Mesenchymal stem cell (in vitro differentiated cells and primary cell): ENCODE data around the gene IRF7.
"Not testable (repeated sequence)": the region's sequence is repeated elsewhere in the genome, so short reads cannot be mapped to it uniquely, and the experiment has no call there.

Source experiments
- DNase-seq: peaks from one replicate; pipeline ENCODE4 v3.0.0-alpha.2; 2013
- H2AFZ ChIP-seq: one replicate; pipeline ENCODE4 v1.6.1; 2013; ENCODE audit warnings: low read depth, mild to moderate bottlenecking, control low read depth, inconsistent platforms, low read length, moderate library complexity
- H2AK5ac ChIP-seq: 2 replicates; pipeline ENCODE4 v1.6.1; 2013; ENCODE audit warnings: low read length, moderate library complexity, mild to moderate bottlenecking, inconsistent platforms; ENCODE audit not compliant: severe bottlenecking
- H2BK120ac ChIP-seq: one replicate; pipeline ENCODE4 v1.6.1; 2013; ENCODE audit warnings: low read depth, mild to moderate bottlenecking, inconsistent platforms, low read length, moderate library complexity
- H2BK12ac ChIP-seq, 2 experiments: one replicate each; pipeline ENCODE4 v1.6.1; 2013; ENCODE audit warnings: inconsistent platforms in 2 of 2, low read length in 2 of 2, mild to moderate bottlenecking in 2 of 2, moderate library complexity in 2 of 2, control low read depth in 1 of 2
- H2BK15ac ChIP-seq: one replicate; pipeline ENCODE4 v1.6.1; 2013; ENCODE audit warnings: mild to moderate bottlenecking, low read depth, inconsistent platforms; ENCODE audit not compliant: poor library complexity, severe bottlenecking
- H2BK5ac ChIP-seq: 2 replicates; pipeline ENCODE4 v1.6.1; 2013; ENCODE audit warnings: low read depth, mild to moderate bottlenecking, low read length, control low read depth, inconsistent platforms; ENCODE audit not compliant: poor library complexity, severe bottlenecking
- H3K14ac ChIP-seq, 2 experiments: one replicate each; pipeline ENCODE4 v1.6.1; 2013; ENCODE audit warnings: inconsistent platforms in 2 of 2, low read length in 2 of 2, control low read depth in 1 of 2, mild to moderate bottlenecking in 1 of 2, moderate library complexity in 1 of 2
- H3K18ac ChIP-seq, 2 experiments: one replicate each; pipeline ENCODE4 v1.6.1; 2013; ENCODE audit warnings: inconsistent platforms in 2 of 2, low read length in 2 of 2, control low read depth in 1 of 2, low read depth in 1 of 2, mild to moderate bottlenecking in 1 of 2
- H3K23ac ChIP-seq, 2 experiments: one replicate each; pipeline ENCODE4 v1.6.1; 2013; ENCODE audit warnings: inconsistent platforms in 2 of 2, low read length in 2 of 2, mild to moderate bottlenecking in 2 of 2, moderate library complexity in 2 of 2, control low read depth in 1 of 2
- H3K27ac ChIP-seq: 2 replicates; pipeline ENCODE4 v1.5.1; 2013; ENCODE audit warnings: mild to moderate bottlenecking, moderate library complexity, low read length, control low read depth, inconsistent platforms; ENCODE audit not compliant: poor library complexity, severe bottlenecking
- H3K27me3 ChIP-seq, 2 experiments: 2 replicates each; pipeline versions ENCODE4 v1.6.1 to v1.7.0; 2013; ENCODE audit warnings: low read length in 2 of 2, mild to moderate bottlenecking in 2 of 2, moderate library complexity in 2 of 2, control low read depth in 1 of 2, inconsistent platforms in 1 of 2; ENCODE audit not compliant: control insufficient read depth in 1 of 2, insufficient read depth in 1 of 2
- H3K36me3 ChIP-seq, 2 experiments: 2 replicates each; pipeline versions ENCODE4 v1.6.1 to v1.7.0; 2013; ENCODE audit warnings: low read length in 2 of 2, control low read depth in 1 of 2, inconsistent platforms in 1 of 2, low read depth in 1 of 2, mild to moderate bottlenecking in 1 of 2; ENCODE audit not compliant: insufficient read depth in 2 of 2, control insufficient read depth in 1 of 2
- H3K4ac ChIP-seq, 2 experiments: one replicate each; pipeline ENCODE4 v1.6.1; 2013; ENCODE audit warnings: inconsistent platforms in 2 of 2, low read length in 2 of 2, mild to moderate bottlenecking in 2 of 2, moderate library complexity in 2 of 2, control low read depth in 1 of 2, low read depth in 1 of 2
- H3K4me1 ChIP-seq: 2 replicates; pipeline ENCODE4 v1.6.1; 2013; ENCODE audit warnings: low read depth, low read length, control low read depth; ENCODE audit not compliant: control insufficient read depth, insufficient read depth
- H3K4me2 ChIP-seq: 2 replicates; pipeline ENCODE4 v1.6.1; 2013; ENCODE audit warnings: low read length, mild to moderate bottlenecking, inconsistent platforms; ENCODE audit not compliant: poor library complexity, severe bottlenecking
- H3K4me3 ChIP-seq, 2 experiments: 2 replicates each; pipeline versions ENCODE4 v1.5.1 to v1.7.0; 2013; ENCODE audit warnings: low read length in 2 of 2, mild to moderate bottlenecking in 2 of 2, control low read depth in 1 of 2, low read depth in 1 of 2; ENCODE audit not compliant: insufficient read depth in 1 of 2
- H3K79me1 ChIP-seq: replicated peaks from 2 replicates; pipeline ENCODE4 v1.6.1; 2013; ENCODE audit warnings: mild to moderate bottlenecking, control low read depth, low read length, inconsistent platforms; ENCODE audit not compliant: poor library complexity, severe bottlenecking
- H3K9ac ChIP-seq: 2 replicates; pipeline ENCODE4 v1.7.0; 2013; ENCODE audit warnings: mild to moderate bottlenecking, low read length, moderate library complexity
- H3K9me3 ChIP-seq: 2 replicates; pipeline ENCODE4 v1.7.0; 2013; ENCODE audit warnings: mild to moderate bottlenecking, low read length; ENCODE audit not compliant: control insufficient read depth
- H4K8ac ChIP-seq: one replicate; pipeline ENCODE4 v1.6.1; 2013; ENCODE audit warnings: inconsistent platforms, mild to moderate bottlenecking, low read length, moderate library complexity
- H4K91ac ChIP-seq: one replicate; pipeline ENCODE4 v1.6.1; 2013; ENCODE audit warnings: mild to moderate bottlenecking, low read length, inconsistent platforms
- WGBS: methylation state at CpG from one replicate; pipeline ENCODE4 v1.1.7; 2013; ENCODE audit warnings: mixed read lengths; 5-methylcytosine and 5-hydroxymethylcytosine counted together

Gene IRF7

DNA sequence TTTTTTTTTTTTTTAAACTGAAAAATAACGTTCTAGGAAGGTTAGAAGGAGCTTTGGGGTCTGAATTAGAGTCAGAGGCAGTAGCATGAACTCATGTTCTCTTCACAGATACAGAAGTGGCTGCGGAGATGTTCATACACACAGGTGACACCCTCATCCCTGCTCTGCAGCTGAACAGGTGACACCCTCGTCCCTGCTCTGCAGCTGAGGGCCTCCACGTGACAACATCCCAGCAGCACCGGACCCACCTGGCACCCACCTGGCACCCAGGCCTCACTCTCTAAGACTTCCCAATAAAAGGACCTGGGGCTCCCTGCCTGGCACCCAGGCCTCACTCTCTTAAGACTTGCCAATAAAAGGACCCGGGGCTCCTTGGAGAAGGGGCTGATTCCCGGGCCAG, 41.1 kb upstream of the IRF7 start:
- H2BK120ac ChIP-seq, result no peak overlapping the region
- H2BK15ac ChIP-seq, result no peak overlapping the region
- H2AK5ac ChIP-seq, result no peak overlapping the region

DNA sequence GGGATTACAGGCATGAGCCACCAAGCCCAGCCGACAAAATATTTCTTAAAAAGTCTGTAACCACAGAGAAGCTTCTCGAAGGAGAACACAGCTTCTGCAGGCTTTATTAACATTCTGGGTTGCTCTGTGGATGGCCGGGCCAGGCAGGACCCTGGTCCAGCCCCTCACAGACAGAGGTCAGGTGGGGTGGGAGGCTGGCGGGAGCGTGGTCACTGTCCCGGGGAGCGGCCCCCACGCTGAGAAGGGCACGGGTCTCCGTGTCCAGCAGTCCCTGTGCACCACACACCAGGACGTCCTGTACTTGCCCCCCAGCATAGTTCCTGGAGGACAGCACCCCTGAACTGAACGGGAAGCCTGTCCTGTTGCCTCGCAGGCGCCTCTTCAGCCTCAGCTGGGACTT, 40.7 kb upstream of the IRF7 start:
- H3K79me1 ChIP-seq, result peaks cover 37% of the 10 kb centered on the region
- H3K27ac ChIP-seq, result no peak overlapping the region
- H3K27me3 ChIP-seq, result no peaks in the 10 kb centered on the region
- no peak overlapping the region for H3K9ac ChIP-seq
- H2BK5ac ChIP-seq, result no peak overlapping the region
- no peak overlapping the region for H3K4me3 ChIP-seq
- no peaks in the 10 kb centered on the region for H3K9me3 ChIP-seq
- no peak overlapping the region for H2AFZ ChIP-seq
- no peak overlapping the region for H3K14ac ChIP-seq
- peaks cover 60 to 65% of the 10 kb centered on the region in 2 experiments for H3K36me3 ChIP-seq
- no peak overlapping the region for H2AK5ac ChIP-seq
- H2BK120ac ChIP-seq, result no peak overlapping the region
- no peak overlapping the region for H3K4me2 ChIP-seq
- H2BK12ac ChIP-seq, result no peak overlapping the region
- no peak overlapping the region for H2BK15ac ChIP-seq
- H4K8ac ChIP-seq, result no peak overlapping the region
- no peak overlapping the region for H4K91ac ChIP-seq
- H3K18ac ChIP-seq, result no peak overlapping the region
- no peak overlapping the region for H3K23ac ChIP-seq
- DNase-seq, result no peak
- 97% methylated on average over 14 of the region's 14 CpGs for WGBS
- no peak overlapping the region for H3K4ac ChIP-seq
- H3K4me1 ChIP-seq, result peaks cover 17% of the 10 kb centered on the region

More for the DNA sequence above, 41.1 kb upstream of the IRF7 start:
- H3K36me3 ChIP-seq, result peaks cover 57 to 70% of the 10 kb centered on the region in 2 experiments
- no peak overlapping the region for H3K23ac ChIP-seq
- H3K4me3 ChIP-seq, result no peak overlapping the region
- peaks cover 17% of the 10 kb centered on the region for H3K4me1 ChIP-seq
- no peak overlapping the region for H3K18ac ChIP-seq
- 91% methylated on average over 7 of the region's 7 CpGs for WGBS
- H2BK12ac ChIP-seq, result no peak overlapping the region
- no peak overlapping the region for H2AFZ ChIP-seq
- no peak overlapping the region for H4K91ac ChIP-seq
- no peak overlapping the region for H3K14ac ChIP-seq
- H3K9ac ChIP-seq, result no peak overlapping the region
- H3K9me3 ChIP-seq, result no peaks in the 10 kb centered on the region
- H2BK5ac ChIP-seq, result no peak overlapping the region
- no peak overlapping the region for H3K4ac ChIP-seq
- H3K27ac ChIP-seq, result no peak overlapping the region
- no peaks in the 10 kb centered on the region for H3K27me3 ChIP-seq
- peaks cover 40% of the 10 kb centered on the region for H3K79me1 ChIP-seq
- DNase-seq, result no peak
- no peak overlapping the region for H3K4me2 ChIP-seq
- H4K8ac ChIP-seq, result no peak overlapping the region

DNA sequence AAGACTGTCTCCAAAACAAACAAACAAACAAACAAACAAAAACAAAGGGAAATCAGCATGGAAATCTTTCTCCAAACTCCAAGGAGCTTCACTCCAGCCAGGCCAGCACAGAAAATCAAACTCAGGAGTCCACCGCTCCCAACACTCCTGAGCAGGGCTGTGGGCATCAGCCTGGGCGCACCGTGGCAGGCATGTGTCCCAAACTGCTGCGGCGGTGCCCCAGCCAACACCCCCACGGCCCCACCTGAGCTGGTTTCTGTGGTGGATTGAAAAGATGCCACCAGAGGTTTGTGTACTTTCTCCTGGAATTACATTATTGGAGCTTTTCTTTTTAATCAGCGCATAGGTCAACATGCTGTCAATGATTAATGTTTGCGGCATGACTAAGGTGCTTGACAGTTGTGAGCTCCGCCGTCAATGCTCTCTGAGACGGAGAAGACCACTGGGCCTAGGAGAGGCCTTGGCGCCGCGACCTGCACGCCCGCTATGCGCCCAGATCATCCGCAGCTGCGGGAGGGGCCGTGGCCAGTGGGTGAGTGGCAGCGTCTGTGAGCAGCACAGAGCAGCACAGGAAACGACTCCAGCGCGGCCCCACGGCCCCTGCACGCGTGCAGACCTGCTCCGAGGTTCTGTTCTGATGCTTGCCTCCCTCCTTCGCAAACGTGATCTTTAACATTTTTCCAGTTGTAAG, 39.4 kb upstream of the IRF7 start:
- Histone ChIP-seq H3K4me3 (no peak overlapping the region), H3K4ac (no peak overlapping the region), H4K91ac (no peak overlapping the region), H3K9ac (no peak overlapping the region), H3K27me3 (no peaks in the 10 kb centered on the region), H2BK12ac (no peak overlapping the region), H3K79me1 (peaks cover 33% of the 10 kb centered on the region), H3K36me3 (peaks cover 59 to 65% of the 10 kb centered on the region in 2 experiments), H3K4me1 (peaks cover 17% of the 10 kb centered on the region), H3K27ac (peak overlapping the region; percentile 53), H3K4me2 (peak overlapping the region; percentile 45), H3K14ac (no peak overlapping the region), H2BK120ac (no peak overlapping the region), H2BK15ac (no peak overlapping the region), H4K8ac (no peak overlapping the region), H2BK5ac (no peak overlapping the region), H3K9me3 (no peaks in the 10 kb centered on the region), H2AK5ac (no peak overlapping the region), H3K23ac (no peak overlapping the region), H2AFZ (no peak overlapping the region), H3K18ac (no peak overlapping the region)
- WGBS, result 98% methylated on average over 24 of the region's 30 CpGs
- DNase-seq, result no peak

DNA sequence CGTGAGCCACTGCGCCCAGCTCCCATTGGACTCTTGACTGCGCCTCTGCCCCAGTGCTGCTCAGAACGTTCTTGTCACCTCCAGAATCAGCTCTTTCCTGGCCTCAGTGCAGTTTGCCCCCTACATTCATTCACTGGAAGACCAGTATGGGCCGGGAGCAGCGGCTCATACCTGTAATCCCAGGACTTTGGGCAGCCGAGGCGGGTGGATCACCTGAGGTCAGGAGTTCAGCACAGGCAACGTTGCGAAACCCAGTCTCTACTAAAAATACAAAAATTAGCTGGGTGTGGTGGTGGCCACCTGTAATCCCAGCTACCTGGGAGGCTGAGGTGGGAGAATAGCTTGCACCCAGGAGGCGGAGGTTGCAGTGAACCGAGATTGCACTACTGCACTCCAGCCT, 38.7 kb upstream of the IRF7 start:
- Histone ChIP-seq H3K79me1 (peaks cover 28% of the 10 kb centered on the region), H3K36me3 (peaks cover 56 to 64% of the 10 kb centered on the region in 2 experiments), H3K4me1 (peaks cover 17% of the 10 kb centered on the region)
- not testable (repeated sequence) for H2AFZ ChIP-seq, H3K4me3 ChIP-seq, H3K14ac ChIP-seq, H3K18ac ChIP-seq, H3K9ac ChIP-seq, H2AK5ac ChIP-seq, H3K9me3 ChIP-seq, H4K91ac ChIP-seq, H2BK5ac ChIP-seq, H2BK12ac ChIP-seq, H3K27ac ChIP-seq, DNase-seq, H2BK120ac ChIP-seq, H3K4me2 ChIP-seq, H2BK15ac ChIP-seq, H4K8ac ChIP-seq, H3K23ac ChIP-seq, H3K4ac ChIP-seq, H3K27me3 ChIP-seq
- 93% methylated on average over 9 of the region's 12 CpGs for WGBS
